GM12878 (cell line): ENCODE data around the gene SAMD9L. TPM values are rescaled to one million over a fixed set of nuclear protein-coding genes. Genes with fewer than 3 reads are reported as not detected.

ENCODE experiments used
- ATAC-seq: fragments of 200-7000 bp; cut with Tn5 transposase; 3 replicates; pipeline ENCODE4 v1.9.1; 2020; ENCODE audit warnings: mild to moderate bottlenecking, moderate library complexity
- BruUV-seq: library from RNA; stranded (reverse); fragments of 400-500 nt; replicated peaks from 2 replicates; lab custom pipeline; 2021; lab: Mats Ljungman, UMichigan
- CTCF ChIA-PET: fragments of 300-600 bp; sonication (Branson Sonifier 250); formaldehyde crosslinking; extraction: SDS; loops from one replicate; lab custom pipeline; 2021; ENCODE audit warnings: inconsistent platforms; lab: Yijun Ruan, JAX
- POLR2A ChIA-PET: fragments of 350-600 bp; formaldehyde crosslinking; extraction: SDS; loops from one replicate; lab custom pipeline; 2021; ENCODE audit warnings: inconsistent platforms; lab: Charles Lee
- RAD21 ChIA-PET: fragments of 300-600 bp; sonication (Branson Sonifier 250); formaldehyde crosslinking; loops from one replicate; lab custom pipeline; 2023; ENCODE audit warnings: antibody characterized with exemption; ENCODE audit not compliant: unreplicated experiment; lab: Charles Lee
- SMC1A ChIA-PET: fragments of 300-600 bp; sonication (Branson Sonifier 250); formaldehyde crosslinking; loops from one replicate; lab custom pipeline; 2023; ENCODE audit not compliant: unreplicated experiment, uncharacterized antibody; lab: Charles Lee
- DNase-seq: peaks from one replicate; pipeline ENCODE4 v3.0.0-alpha.2; 2011; ENCODE audit warnings: low read depth, low spot score
- FAIRE-seq: peaks from 3 replicates; lab custom pipeline; 2011; peaks lifted over from hg19 to GRCh38; lab: Jason Lieb, UNC
- H2AFZ ChIP-seq: 2 replicates; pipeline ENCODE4 v1.6.0; 2011; ENCODE audit warnings: low read depth, low read length, control low read depth; ENCODE audit not compliant: control insufficient read depth
- H3K27ac ChIP-seq: 2 replicates; pipeline ENCODE4 v1.5.1; 2011; ENCODE audit warnings: control low read depth; ENCODE audit not compliant: control insufficient read depth, insufficient read depth
- H3K27me3 ChIP-seq, 2 experiments: replicated peaks in 1 of 2; 2 replicates each; pipeline versions ENCODE4 v1.6.0 to v1.6.1; 2011; ENCODE audit warnings: low read length in 1 of 2; ENCODE audit not compliant: control insufficient read depth in 2 of 2, insufficient read depth in 2 of 2
- H3K36me3 ChIP-seq, 2 experiments: 2 replicates each; pipeline ENCODE4 v1.5.1; 2011; ENCODE audit warnings: low read length in 1 of 2; ENCODE audit not compliant: control insufficient read depth in 2 of 2, insufficient read depth in 2 of 2
- H3K4me1 ChIP-seq: 2 replicates; pipeline ENCODE4 v1.6.1; 2011; ENCODE audit warnings: mild to moderate bottlenecking, low read length, moderate library complexity, mixed read lengths; ENCODE audit not compliant: control insufficient read depth, insufficient read depth
- H3K4me2 ChIP-seq: 2 replicates; pipeline ENCODE4 v1.6.0; 2011; ENCODE audit warnings: control low read depth; ENCODE audit not compliant: control insufficient read depth, insufficient read depth
- H3K4me3 ChIP-seq: fragments of 200-600 bp; sonication (generic); 2 replicates; pipeline ENCODE4 v1.5.1; 2016
- H3K79me2 ChIP-seq: 2 replicates; pipeline ENCODE4 v1.6.0; 2011; ENCODE audit warnings: low read length; ENCODE audit not compliant: control insufficient read depth, insufficient read depth
- H3K9ac ChIP-seq: 2 replicates; pipeline ENCODE4 v1.8.0; 2011; ENCODE audit warnings: low read length, control low read depth, mixed read lengths; ENCODE audit not compliant: control insufficient read depth, insufficient read depth
- H3K9me3 ChIP-seq: replicated peaks from 3 replicates; pipeline ENCODE4 v1.5.1; 2011; ENCODE audit warnings: mild to moderate bottlenecking, low read length; ENCODE audit not compliant: control insufficient read depth, insufficient read depth
- H4K20me1 ChIP-seq: 2 replicates; pipeline ENCODE4 v1.6.0; 2011; ENCODE audit not compliant: control insufficient read depth, insufficient read depth
- GABPA ChIP-seq: IDR thresholded peaks from 2 replicates; pipeline ENCODE4 v1.6.1; 2014; ENCODE audit warnings: antibody characterized with exemption, low read depth, mild to moderate bottlenecking, inconsistent platforms
- HDAC2 ChIP-seq: fragments of 200-600 bp; sonication (generic); IDR thresholded peaks from 2 replicates; pipeline ENCODE4 v1.6.1; 2017
- IKZF1 ChIP-seq: fragments of 450-650 bp; conservative IDR thresholded peaks from 2 replicates; pipeline ENCODE4 v1.6.1; 2017; ENCODE audit warnings: antibody characterized with exemption, mild to moderate bottlenecking
- MLLT1 ChIP-seq: fragments of 450-650 bp; IDR thresholded peaks from 2 replicates; pipeline ENCODE4 v1.6.1; 2016; ENCODE audit warnings: mild to moderate bottlenecking
- SMC3 ChIP-seq: IDR thresholded peaks from 2 replicates; pipeline ENCODE4 v1.6.1; 2011; ENCODE audit warnings: low read length, improper control_type of control experiment, borderline replicate concordance
- ZNF384 ChIP-seq: IDR thresholded peaks from 2 replicates; pipeline ENCODE4 v1.6.1; 2012; ENCODE audit warnings: low read depth, mild to moderate bottlenecking, low read length, improper control_type of control experiment, borderline replicate concordance
- ZNF687 ChIP-seq: fragments of 450-650 bp; IDR thresholded peaks from 2 replicates; pipeline ENCODE4 v1.6.1; 2017; ENCODE audit warnings: mild to moderate bottlenecking, moderate library complexity
- WGBS: methylation state at CpG from one replicate; pipeline ENCODE4 v1.1.6; 2016; ENCODE audit warnings: low lambda C conversion rate; ENCODE audit not compliant: insufficient replicate concordance, insufficient coverage; ENCODE audit errors: missing lambda C conversion rate; 5-methylcytosine and 5-hydroxymethylcytosine counted together
- in situ Hi-C: fragments of 300-500 bp; cut with MboI; formaldehyde crosslinking; loops from 9 replicates; pipeline ENCODE4 v1.14.3; 2018; ENCODE audit warnings: mixed read lengths
- intact Hi-C: fragments of 100-400 bp; cut with micrococcal nuclease; formaldehyde crosslinking; loops from one replicate; pipeline ENCODE4 v1.14.2; 2022; ENCODE audit not compliant: unreplicated experiment
- polyA plus RNA-seq, 11 experiments: library from polyadenylated mRNA; depleted of rRNA in 4 of 11; unstranded in 6 of 11; stranded (reverse) in 5 of 11; fragments of >200 nt; fragmentation: Nextera tagmentation in 4 of 11; fragmentation: Illumina TruSeq in 1 of 11; extraction: Ambion mirVana in 4 of 11; extraction: Trizol in 1 of 11; gene quantifications; 1 replicate in 1 of 11; 2 replicates in 10 of 11; pipeline versions ENCODE4 v1.2.1 to v1.2.3, GENCODE V29; 2011 to 2016; ENCODE audit warnings: inconsistent platforms in 2 of 11, missing spikeins in 2 of 11, low read depth in 1 of 11
- total RNA-seq, 4 experiments: library from RNA; depleted of rRNA in 3 of 4; stranded (reverse); fragments of >200 nt in 3 of 4; fragmentation: Illumina TruSeq in 1 of 4; extraction: Trizol in 1 of 4; gene quantifications; 2 replicates each; pipeline versions ENCODE4 v1.2.1 to v1.2.3, GENCODE V29; 2013 to 2021

Gene SAMD9L
- total and polyA plus RNA-seq, 10 of the 15 experiments (the other 5 are each of a cell fraction or from before 2014, with no cell fraction given) = 22.3 to 51.3 (median 29.6) TPM

- H3K36me3 ChIP-seq = no peaks in the 10 kb centered on the region
- in situ Hi-C loops (no loop called here), intact Hi-C loops (loop anchor here (1.0 kb wide), 1 partner anchor 16 kb away; the partner anchor contains the start of gene SAMD9L)
- FAIRE-seq (no peak), ATAC-seq (no peak; the same call in 2 of the 3 replicates)
- H3K4me3 ChIP-seq = no peak overlapping the region
- H2AFZ ChIP-seq = peak overlapping the region; percentile 16; the same call in 1 of the 2 replicates
- H3K4me1 ChIP-seq = peaks cover 2% of the 10 kb centered on the region; the same call in 1 of the 2 replicates
- BruUV-seq = no TSS peak
- H3K4me2 ChIP-seq = no peak overlapping the region
- CTCF ChIA-PET = interaction anchor here (1.7 kb wide), 1 partner anchor 64 kb away, joined by 5 read pairs; no protein-coding TSS in a partner anchor
- RAD21 ChIA-PET = interaction anchor here (1.0 kb wide), 1 partner anchor 47 kb away, joined by 3 read pairs; the partner anchor contains the start of gene SAMD9
- H3K79me2 ChIP-seq = no peaks in the 10 kb centered on the region
- H3K9me3 ChIP-seq = peaks cover 16% of the 10 kb centered on the region
- peak overlapping the region; percentile 80 for H3K27ac ChIP-seq
- H3K27me3 ChIP-seq = no peaks in the 10 kb centered on the region
- no peaks in the 10 kb centered on the region for H4K20me1 ChIP-seq
- 91% methylated on average over 2 of the region's 2 CpGs for WGBS
- TF ChIP-seq IKZF1 (no peak), SMC3 (no peak), ZNF687 (no peak), HDAC2 (no peak), MLLT1 (no peak), GABPA (no peak), ZNF384 (no peak)
- TF ChIP-seq, all 136 proteins: peak for 0
- ChIA-PET POLR2A (no interaction called here), SMC1A (interaction anchor here (2.2 to 2.6 kb wide), 2 partner anchors 12 to 64 kb away, joined by 7 to 18 read pairs; no protein-coding TSS in a partner anchor)
- DNase-seq = no peak
- H3K9ac ChIP-seq = no peak overlapping the region
Observed at GRCh38 chr7:93164766-93165165, 16.6 kb upstream of the SAMD9L start.
